OCI-LY7 (cell line): ENCODE data around the gene NAV2. TPM values are rescaled to one million over a fixed set of nuclear protein-coding genes. Genes with fewer than 3 reads are reported as not detected.
A peak's percentile ranks its signal among the peaks of the same experiment; 100 is the strongest.

Experiments
- BruUV-seq: library from RNA; stranded (reverse); fragments of 400-500 nt; replicated peaks from 2 replicates; lab custom pipeline; 2021; lab: Mats Ljungman, UMichigan
- CTCF ChIA-PET: fragments of 300-600 bp; sonication (Branson Sonifier 250); formaldehyde crosslinking; loops from one replicate; lab custom pipeline; 2022; ENCODE audit warnings: antibody characterized with exemption; ENCODE audit not compliant: unreplicated experiment; lab: Charles Lee
- POLR2A ChIA-PET: fragments of 300-600 bp; sonication (Branson Sonifier 250); formaldehyde crosslinking; loops from one replicate; lab custom pipeline; 2022; ENCODE audit warnings: antibody characterized with exemption; lab: Charles Lee
- DNase-seq: peaks from one replicate; pipeline ENCODE4 v3.0.0-alpha.2; 2015; ENCODE audit warnings: low spot score
- H2AFZ ChIP-seq: fragments of 200-600 bp; sonication (generic), shearing (Covaris generic); 2 replicates; pipeline ENCODE4 v1.6.1; 2014; ENCODE audit warnings: mild to moderate bottlenecking, antibody characterized with exemption, low read length, moderate library complexity
- H3K27ac ChIP-seq: fragments of 200-600 bp; sonication (generic); 2 replicates; pipeline ENCODE4 v1.5.1; 2014; ENCODE audit warnings: mixed run types, low read depth, mild to moderate bottlenecking, moderate library complexity, low read length, inconsistent platforms; ENCODE audit not compliant: poor library complexity, severe bottlenecking
- H3K36me3 ChIP-seq: fragments of 200-600 bp; sonication (generic); 2 replicates; pipeline ENCODE4 v1.6.1; 2014; ENCODE audit warnings: mild to moderate bottlenecking, antibody characterized with exemption, low read length, moderate library complexity, mixed read lengths; ENCODE audit not compliant: insufficient read depth
- H3K4me1 ChIP-seq: fragments of 200-600 bp; sonication (generic); 2 replicates; pipeline ENCODE4 v1.5.1; 2014; ENCODE audit warnings: mild to moderate bottlenecking, low read length; ENCODE audit not compliant: insufficient read depth, poor library complexity, severe bottlenecking
- H3K4me2 ChIP-seq: fragments of 200-600 bp; sonication (generic); 2 replicates; pipeline ENCODE4 v1.6.1; 2014; ENCODE audit warnings: mild to moderate bottlenecking, low read length
- H3K4me3 ChIP-seq: fragments of 200-600 bp; sonication (generic); 2 replicates; pipeline ENCODE4 v1.5.1; 2014; ENCODE audit warnings: mild to moderate bottlenecking, low read depth, low read length; ENCODE audit not compliant: poor library complexity, severe bottlenecking
- H3K79me2 ChIP-seq: fragments of 200-600 bp; sonication (generic); 2 replicates; pipeline ENCODE4 v1.6.1; 2016; ENCODE audit warnings: low read depth, mild to moderate bottlenecking, low read length, moderate library complexity, mixed read lengths; ENCODE audit not compliant: insufficient read depth
- H3K9me2 ChIP-seq: fragments of 200-600 bp; sonication (generic); 2 replicates; pipeline ENCODE4 v1.6.1; 2016; ENCODE audit warnings: mild to moderate bottlenecking, low read length, mixed read lengths; ENCODE audit not compliant: insufficient read depth
- H3K9me3 ChIP-seq: fragments of 200-600 bp; sonication (generic); 2 replicates; pipeline ENCODE4 v1.6.1; 2014; ENCODE audit warnings: mild to moderate bottlenecking, mixed run types, low read length, mixed read lengths
- H4K20me1 ChIP-seq: fragments of 200-600 bp; sonication (generic); 2 replicates; pipeline ENCODE4 v1.6.1; 2014; ENCODE audit warnings: mild to moderate bottlenecking, antibody characterized with exemption, low read length, moderate library complexity, mixed read lengths; ENCODE audit not compliant: insufficient read depth
- EZH2phosphoT487 ChIP-seq: fragments of 200-600 bp; sonication (generic); IDR thresholded peaks from 2 replicates; pipeline ENCODE4 v1.6.1; 2018; ENCODE audit warnings: low read depth, borderline replicate concordance, mild to moderate bottlenecking, mixed run types, antibody characterized with exemption, low read length, moderate library complexity, mixed read lengths
- intact Hi-C: fragments of 100-400 bp; cut with micrococcal nuclease; formaldehyde crosslinking; loops from one replicate; pipeline ENCODE4 v1.10.0; 2022; ENCODE audit not compliant: unreplicated experiment
- total RNA-seq, 2 experiments: library from RNA; depleted of rRNA in 1 of 2; stranded (reverse); fragments of >200 nt in 1 of 2; shearing (Covaris generic) in 1 of 2; gene quantifications; 2 replicates each; pipeline ENCODE4 v1.2.3, GENCODE V29; 2014 to 2022
- TF ChIP-seq, protein P1 (sequence below): fragments of 200-600 bp; sonication (generic); conservative IDR thresholded peaks from 2 replicates; pipeline ENCODE4 v1.5.1; 2014; ENCODE audit warnings: mild to moderate bottlenecking, antibody characterized with exemption, low read length, moderate library complexity, mixed read lengths

NAV2 gene
- total RNA-seq, 2 experiments from 2014 or later: 0.06 to 0.68 TPM

DNA sequence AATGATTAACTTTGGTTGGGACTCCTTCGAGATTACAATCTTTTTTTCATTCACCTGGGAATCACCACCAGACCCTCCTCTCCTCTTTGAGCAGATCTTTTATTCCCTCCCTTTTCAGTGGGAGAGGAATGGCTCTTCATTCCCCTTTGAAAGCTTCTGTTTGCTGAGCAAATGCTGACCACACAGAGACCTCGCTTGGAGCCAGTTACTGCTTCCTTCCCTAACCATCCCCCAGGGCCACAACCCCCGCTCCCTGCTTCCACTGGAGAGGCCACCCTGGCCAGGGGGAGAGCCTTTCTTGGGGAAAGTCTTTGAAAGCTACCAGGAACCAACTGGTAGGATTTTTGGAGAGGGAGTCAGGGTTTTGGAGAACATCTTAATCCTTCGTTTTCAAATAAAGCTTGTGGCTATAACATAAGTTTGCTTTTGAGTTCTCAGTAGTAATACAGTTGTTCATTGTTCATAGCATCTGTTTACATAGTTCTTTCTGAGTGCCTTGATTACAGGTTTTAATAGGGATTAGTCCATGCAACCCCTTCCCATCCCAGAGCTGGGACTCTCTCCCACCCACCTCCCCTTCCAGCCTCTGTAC, 309.2 kb downstream of the NAV2 start:
- Histone ChIP-seq H3K27ac (no peak overlapping the region), H3K4me2 (no peak overlapping the region), H2AFZ (no peak overlapping the region), H3K4me3 (no peak overlapping the region), H4K20me1 (no peaks in the 10 kb centered on the region), H3K9me2 (no peaks in the 10 kb centered on the region), H3K9me3 (no peaks in the 10 kb centered on the region), H3K36me3 (no peaks in the 10 kb centered on the region), H3K4me1 (no peaks in the 10 kb centered on the region), H3K79me2 (no peaks in the 10 kb centered on the region)
- BruUV-seq: no TSS peak
- intact Hi-C loops: no loop called here
- POLR2A ChIA-PET: interaction anchor here (0.7 kb wide), 1 partner anchor 96 kb away, joined by 3 read pairs; no protein-coding TSS in a partner anchor
- TF ChIP-seq, protein P1, sequence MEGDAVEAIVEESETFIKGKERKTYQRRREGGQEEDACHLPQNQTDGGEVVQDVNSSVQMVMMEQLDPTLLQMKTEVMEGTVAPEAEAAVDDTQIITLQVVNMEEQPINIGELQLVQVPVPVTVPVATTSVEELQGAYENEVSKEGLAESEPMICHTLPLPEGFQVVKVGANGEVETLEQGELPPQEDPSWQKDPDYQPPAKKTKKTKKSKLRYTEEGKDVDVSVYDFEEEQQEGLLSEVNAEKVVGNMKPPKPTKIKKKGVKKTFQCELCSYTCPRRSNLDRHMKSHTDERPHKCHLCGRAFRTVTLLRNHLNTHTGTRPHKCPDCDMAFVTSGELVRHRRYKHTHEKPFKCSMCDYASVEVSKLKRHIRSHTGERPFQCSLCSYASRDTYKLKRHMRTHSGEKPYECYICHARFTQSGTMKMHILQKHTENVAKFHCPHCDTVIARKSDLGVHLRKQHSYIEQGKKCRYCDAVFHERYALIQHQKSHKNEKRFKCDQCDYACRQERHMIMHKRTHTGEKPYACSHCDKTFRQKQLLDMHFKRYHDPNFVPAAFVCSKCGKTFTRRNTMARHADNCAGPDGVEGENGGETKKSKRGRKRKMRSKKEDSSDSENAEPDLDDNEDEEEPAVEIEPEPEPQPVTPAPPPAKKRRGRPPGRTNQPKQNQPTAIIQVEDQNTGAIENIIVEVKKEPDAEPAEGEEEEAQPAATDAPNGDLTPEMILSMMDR: no peak
- TF ChIP-seq EZH2phosphoT487: no peak
- CTCF ChIA-PET: no interaction called here
- DNase-seq: no peak

DNA sequence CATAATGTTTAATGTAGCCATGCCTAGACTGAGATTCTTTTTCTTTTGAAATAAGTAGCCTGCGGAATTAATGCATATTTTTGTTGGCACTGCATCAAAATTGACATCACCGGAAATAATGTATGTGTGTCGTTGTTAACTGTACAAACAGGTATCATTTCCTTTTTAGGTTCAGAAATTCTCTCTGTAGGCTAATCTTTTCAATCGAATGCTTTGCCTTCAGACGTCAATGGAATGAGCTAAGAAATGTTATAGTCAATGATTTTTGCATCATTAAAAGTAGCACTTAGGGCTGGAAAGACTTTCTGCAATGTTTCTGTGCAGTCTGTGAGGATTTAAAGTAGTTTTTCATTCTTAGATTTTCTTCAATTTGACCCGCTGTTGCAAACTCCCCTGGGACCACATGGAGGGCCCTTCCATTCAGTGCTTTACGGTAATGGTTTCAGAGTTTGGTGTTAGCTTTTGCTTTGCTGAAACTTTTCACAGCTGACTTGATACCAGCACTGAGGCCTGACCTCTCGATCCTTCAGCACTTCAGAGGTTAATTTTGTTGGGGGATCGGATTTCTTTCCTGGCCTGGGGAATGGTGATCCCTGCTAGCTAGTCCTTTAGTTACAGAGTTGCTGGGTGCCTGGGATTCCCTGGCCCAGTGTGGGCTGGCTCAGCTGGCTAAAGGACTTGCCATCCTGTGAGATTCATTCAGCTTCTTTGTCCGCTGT, 309.9 kb downstream of the NAV2 start:
- H4K20me1 ChIP-seq: no peaks in the 10 kb centered on the region
- no peak for TF ChIP-seq EZH2phosphoT487
- TF ChIP-seq, protein P1: no peak

DNA sequence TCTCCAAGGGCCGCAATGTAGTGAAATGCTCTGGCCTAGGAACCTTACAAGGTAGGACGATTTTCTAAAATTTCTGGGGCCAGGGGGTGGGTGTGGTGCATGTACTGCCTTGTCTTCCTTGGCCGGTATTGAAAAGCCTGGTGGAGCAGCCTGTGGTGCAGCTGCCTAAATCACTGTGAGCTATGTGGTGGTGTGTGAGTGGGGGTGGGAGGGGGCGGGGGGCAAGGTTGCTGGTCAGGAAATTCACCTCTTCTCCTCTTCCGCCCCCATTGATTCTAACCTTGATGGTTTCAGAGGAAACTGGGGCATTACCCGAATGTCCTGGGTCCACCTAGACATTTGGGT, 310.4 kb downstream of the NAV2 start:
- Histone ChIP-seq H3K9me3 (no peaks in the 10 kb centered on the region), H3K36me3 (no peaks in the 10 kb centered on the region), H4K20me1 (no peaks in the 10 kb centered on the region), H3K4me2 (no peak overlapping the region), H3K4me3 (no peak overlapping the region), H3K4me1 (no peaks in the 10 kb centered on the region), H3K79me2 (no peaks in the 10 kb centered on the region), H3K27ac (no peak overlapping the region), H3K9me2 (no peaks in the 10 kb centered on the region), H2AFZ (no peak overlapping the region)
- intact Hi-C loops: no loop called here
- POLR2A ChIA-PET: interaction anchor here (0.6 kb wide), 1 partner anchor 114 kb away, joined by 4 read pairs; no protein-coding TSS in a partner anchor
- no peak for DNase-seq
- CTCF ChIA-PET: no interaction called here
- no TSS peak for BruUV-seq
- no peak for TF ChIP-seq EZH2phosphoT487
- TF ChIP-seq, protein P1: no peak

More for the DNA sequence above, 309.9 kb downstream of the NAV2 start:
- peak; percentile 2 for DNase-seq
- BruUV-seq: no TSS peak
- CTCF ChIA-PET: no interaction called here
- Histone ChIP-seq H3K4me2 (no peak overlapping the region), H3K4me3 (no peak overlapping the region), H3K79me2 (no peaks in the 10 kb centered on the region), H2AFZ (no peak overlapping the region), H3K9me3 (no peaks in the 10 kb centered on the region), H3K9me2 (no peaks in the 10 kb centered on the region), H3K36me3 (no peaks in the 10 kb centered on the region), H3K4me1 (no peaks in the 10 kb centered on the region), H3K27ac (no peak overlapping the region)
- intact Hi-C loops: no loop called here
- POLR2A ChIA-PET: interaction anchor here (0.6 to 0.7 kb wide), 2 partner anchors 96 to 115 kb away, joined by 3 to 4 read pairs; no protein-coding TSS in a partner anchor
